Measurements from ENCODE around the gene BBS12. TPM values are rescaled to one million over a fixed set of nuclear protein-coding genes. Genes with fewer than 3 reads are reported as not detected.

The BBS12 gene
- total and polyA plus RNA-seq, 12 donors: 1.5 to 7.8 (median 5.4) TPM

DNA sequence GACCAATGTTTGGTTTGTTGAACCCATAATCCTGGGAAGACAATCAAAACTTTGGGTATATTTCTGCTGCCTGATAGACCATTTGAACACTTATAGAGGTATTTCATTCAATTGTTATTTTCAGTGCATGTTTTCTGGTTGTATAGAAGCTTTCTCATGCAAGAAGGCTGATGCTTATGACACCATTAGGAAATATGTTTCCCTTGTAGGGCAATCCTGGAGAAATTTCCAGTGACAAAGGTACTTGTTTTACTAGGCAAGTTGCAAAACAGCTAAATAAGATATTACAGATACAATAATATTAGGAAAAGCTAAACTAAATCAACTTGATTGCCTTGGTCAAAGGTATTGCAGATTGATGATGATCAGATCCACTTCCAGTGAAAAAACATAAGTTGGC, 61.3 kb downstream of the BBS12 start:
- Histone ChIP-seq H3K27ac (no peak overlapping the region), H3K27me3 (no peaks in the 10 kb centered on the region), H3K9me3 (replicated peaks in 1 of 3) (no peaks in the 10 kb centered on the region), H3K4me1 (replicated peaks in 1 of 2) (peaks cover 0 to 10% of the 10 kb centered on the region in 2 donors), H3K36me3 (replicated peaks in 1 of 2) (no peaks in the 10 kb centered on the region), H3K4me3 (no peak overlapping the region)
- intact Hi-C loops (cut with DNase I): no loop called here
- TF ChIP-seq POLR2A (IDR thresholded peaks at IDR 0.05): no peak
- TF ChIP-seq, protein P1, sequence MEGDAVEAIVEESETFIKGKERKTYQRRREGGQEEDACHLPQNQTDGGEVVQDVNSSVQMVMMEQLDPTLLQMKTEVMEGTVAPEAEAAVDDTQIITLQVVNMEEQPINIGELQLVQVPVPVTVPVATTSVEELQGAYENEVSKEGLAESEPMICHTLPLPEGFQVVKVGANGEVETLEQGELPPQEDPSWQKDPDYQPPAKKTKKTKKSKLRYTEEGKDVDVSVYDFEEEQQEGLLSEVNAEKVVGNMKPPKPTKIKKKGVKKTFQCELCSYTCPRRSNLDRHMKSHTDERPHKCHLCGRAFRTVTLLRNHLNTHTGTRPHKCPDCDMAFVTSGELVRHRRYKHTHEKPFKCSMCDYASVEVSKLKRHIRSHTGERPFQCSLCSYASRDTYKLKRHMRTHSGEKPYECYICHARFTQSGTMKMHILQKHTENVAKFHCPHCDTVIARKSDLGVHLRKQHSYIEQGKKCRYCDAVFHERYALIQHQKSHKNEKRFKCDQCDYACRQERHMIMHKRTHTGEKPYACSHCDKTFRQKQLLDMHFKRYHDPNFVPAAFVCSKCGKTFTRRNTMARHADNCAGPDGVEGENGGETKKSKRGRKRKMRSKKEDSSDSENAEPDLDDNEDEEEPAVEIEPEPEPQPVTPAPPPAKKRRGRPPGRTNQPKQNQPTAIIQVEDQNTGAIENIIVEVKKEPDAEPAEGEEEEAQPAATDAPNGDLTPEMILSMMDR (IDR thresholded peaks at IDR 0.05): no peak
- no peak for DNase-seq

Other genes with a start within 250 kb of the BBS12 start
- not detected for gene IL21, start 111.6 kb upstream of the BBS12 start, total RNA-seq
- not detected for gene IL21, start 111.6 kb upstream of the BBS12 start, polyA plus RNA-seq
- gene FGF2, start 94.1 kb downstream of the BBS12 start, total RNA-seq: 1 to 10 TPM in 8 of 9 donors, under 1 TPM in 1; 0.85 to 5.3 (median 2.8) TPM
- 1 to 10 TPM; 1.0 to 2.4 (median 1.6) TPM for gene FGF2, start 94.1 kb downstream of the BBS12 start, polyA plus RNA-seq
- 10 to 100 TPM in 6 of 9 donors, 1 to 10 TPM in 3; 6.4 to 31.1 (median 11.9) TPM for gene NUDT6, start 189.9 kb downstream of the BBS12 start, total RNA-seq
- gene NUDT6, start 189.9 kb downstream of the BBS12 start, polyA plus RNA-seq: 10 to 100 TPM; 16.4 to 19.6 (median 18.8) TPM

Data from adrenal gland (tissue), 12 donors.